Bone marrow (tissue), 2 donors: ENCODE measurements around the gene KIAA0408.
"Not testable (repeated sequence)": the region's sequence is repeated elsewhere in the genome, so short reads cannot be mapped to it uniquely, and the experiment has no call there.

Source experiments
- DNase-seq, 2 donors: peaks; one replicate each; lab custom pipeline; 2025; lab: John Stamatoyannopoulos, UW

The KIAA0408 gene

GRCh38 chr6:127412016-127412415 is 47.2 kb downstream of the KIAA0408 start:
- DNase-seq = not testable (repeated sequence)
